DND-41 (cell line): Measurements from ENCODE around the gene ASCL2.

Source experiments
- CTCF ChIP-seq: IDR thresholded peaks from 2 replicates; pipeline ENCODE4 v1.5.1; 2012; ENCODE audit warnings: borderline replicate concordance, low read length, moderate library complexity, mild to moderate bottlenecking; ENCODE audit not compliant: poor library complexity, severe bottlenecking; ENCODE audit errors: extremely low read depth
- EZH2 ChIP-seq: IDR thresholded peaks from 3 replicates; pipeline ENCODE4 v1.6.1; 2012; ENCODE audit warnings: borderline replicate concordance, low read depth, mild to moderate bottlenecking, moderate library complexity, low read length, inconsistent platforms; ENCODE audit not compliant: severe bottlenecking

- TF ChIP-seq CTCF: no peak
- no peak for TF ChIP-seq EZH2
Observed at GRCh38 chr11:2258501-2259465, 11.6 kb downstream of the ASCL2 start.
